Fibroblast of skin of scalp (primary cell): Measurements from ENCODE around the gene CECR2.

ENCODE experiments used
- DNase-seq: peaks from one replicate; pipeline ENCODE4 v3.0.0-alpha.2; 2013

The CECR2 gene

GRCh38 chr22:17368554-17369438 is 464 bp upstream of the CECR2 start:
- DNase-seq, result no peak

- DNase-seq, result no peak
Observed at GRCh38 chr22:17370026-17370765, 936 bp downstream of the CECR2 start.

GRCh38 chr22:17370766-17371432 is 1.6 kb downstream of the CECR2 start:
- no peak for DNase-seq

- no peak for DNase-seq
Observed at GRCh38 chr22:17371448-17371847, 2.2 kb downstream of the CECR2 start.

GRCh38 chr22:17373855-17374254 is 4.6 kb downstream of the CECR2 start:
- DNase-seq, result no peak

- DNase-seq, result no peak
Observed at GRCh38 chr22:17375914-17376614, 6.8 kb downstream of the CECR2 start.

- DNase-seq, result no peak
Observed at GRCh38 chr22:17376950-17377349, 7.7 kb downstream of the CECR2 start.

- DNase-seq, result no peak
Observed at GRCh38 chr22:17379944-17380343, 10.7 kb downstream of the CECR2 start.

- no peak for DNase-seq
Observed at GRCh38 chr22:17380359-17381087, 11.3 kb downstream of the CECR2 start.

GRCh38 chr22:17381192-17381913 is 12.1 kb downstream of the CECR2 start:
- no peak for DNase-seq

GRCh38 chr22:17384612-17385330 is 15.5 kb downstream of the CECR2 start:
- DNase-seq, result no peak

- no peak for DNase-seq
Observed at GRCh38 chr22:17387356-17387755, 18.1 kb downstream of the CECR2 start.

GRCh38 chr22:17388235-17388634 is 19.0 kb downstream of the CECR2 start:
- DNase-seq, result no peak

- no peak for DNase-seq
Observed at GRCh38 chr22:17390087-17390486, 20.8 kb downstream of the CECR2 start.

- no peak for DNase-seq
Observed at GRCh38 chr22:17396516-17396915, 27.3 kb downstream of the CECR2 start.

GRCh38 chr22:17397756-17398547 is 28.7 kb downstream of the CECR2 start:
- no peak for DNase-seq

GRCh38 chr22:17400305-17400704 is 31.0 kb downstream of the CECR2 start:
- no peak for DNase-seq

GRCh38 chr22:17401728-17402127 is 32.5 kb downstream of the CECR2 start:
- DNase-seq, result no peak

GRCh38 chr22:17402293-17402692 is 33.0 kb downstream of the CECR2 start:
- DNase-seq, result no peak

GRCh38 chr22:17403906-17404305 is 34.6 kb downstream of the CECR2 start:
- no peak for DNase-seq
